Testis (tissue), 3 donors: ENCODE measurements around the gene APAF1. TPM values are rescaled to one million over a fixed set of nuclear protein-coding genes. Genes with fewer than 3 reads are reported as not detected.

Experiments used
- DNase-seq: peaks from one replicate; pipeline ENCODE4 v3.0.0-alpha.2; 2019
- H3K27ac ChIP-seq, 2 donors: fragments of 200-600 bp; sonication (generic); one replicate each; pipeline ENCODE4 v1.5.1; 2019
- H3K27me3 ChIP-seq: fragments of 200-600 bp; sonication (generic); one replicate; pipeline ENCODE4 v1.5.1; 2019
- H3K36me3 ChIP-seq: fragments of 200-600 bp; sonication (generic); one replicate; pipeline ENCODE4 v1.5.1; 2017; ENCODE audit warnings: low read depth; ENCODE audit errors: missing control alignments
- H3K4me1 ChIP-seq: fragments of 200-600 bp; sonication (generic); one replicate; pipeline ENCODE4 v1.5.1; 2019
- H3K4me3 ChIP-seq, 2 donors: fragments of 200-600 bp; sonication (generic); one replicate each; pipeline ENCODE4 v1.5.1; 2017 to 2019
- H3K9me3 ChIP-seq: fragments of 200-600 bp; sonication (generic); one replicate; pipeline ENCODE4 v1.5.1; 2017
- POLR2A ChIP-seq: fragments of 450-650 bp; IDR thresholded peaks from one replicate; pipeline ENCODE4 v1.6.1; 2017; ENCODE audit warnings: antibody characterized with exemption, mild to moderate bottlenecking, moderate library complexity
- WGBS, 2 donors: methylation state at CpG; one replicate each; pipeline ENCODE4 v1.1.5; 2018; 5-methylcytosine and 5-hydroxymethylcytosine counted together
- intact Hi-C: fragments of 100-400 bp; cut with DNase I; formaldehyde crosslinking; loops from one replicate; pipeline ENCODE4 v1.15.1; 2023; ENCODE audit warnings: low total_unique reads
- polyA plus RNA-seq: library from polyadenylated mRNA; stranded (reverse); fragments of 350-450 nt; fragmentation: Illumina TruSeq; extraction: RNeasy Lipid Tissue Mini Kit (QIAGEN cat#74804); gene quantifications from one replicate; pipeline ENCODE4 v1.2.3, GENCODE V29; 2014; ENCODE audit warnings: low read depth, low replicate concordance; ENCODE audit not compliant: insufficient read depth
- total RNA-seq, 2 donors: library from RNA; depleted of rRNA; stranded (reverse); fragments of >200 nt; gene quantifications; one replicate each; pipeline ENCODE4 v1.2.3, GENCODE V29; 2016
- TF ChIP-seq, protein P1 (sequence below), 3 experiments: fragments of 450-650 bp in 2 of 3; fragments of 200-600 bp in 1 of 3; sonication (generic) in 1 of 3; IDR thresholded peaks; one replicate each; pipeline ENCODE4 v1.5.1; 2016 to 2019; ENCODE audit warnings: antibody characterized with exemption in 3 of 3, mild to moderate bottlenecking in 2 of 3, moderate library complexity in 1 of 3

APAF1 gene
- total and polyA plus RNA-seq, 3 donors from 2014 or later = 5.8 to 11.1 (median 10.6) TPM

- Histone ChIP-seq H3K36me3 (no peaks in the 10 kb centered on the region), H3K27me3 (no peaks in the 10 kb centered on the region), H3K9me3 (no peaks in the 10 kb centered on the region), H3K4me3 (no peak overlapping the region), H3K27ac (no peak overlapping the region), H3K4me1 (no peaks in the 10 kb centered on the region)
- intact Hi-C loops = no loop called here
- 81 to 91% methylated on average over 1 of the region's 1 CpG for WGBS, 2 donors
- TF ChIP-seq, protein P1, sequence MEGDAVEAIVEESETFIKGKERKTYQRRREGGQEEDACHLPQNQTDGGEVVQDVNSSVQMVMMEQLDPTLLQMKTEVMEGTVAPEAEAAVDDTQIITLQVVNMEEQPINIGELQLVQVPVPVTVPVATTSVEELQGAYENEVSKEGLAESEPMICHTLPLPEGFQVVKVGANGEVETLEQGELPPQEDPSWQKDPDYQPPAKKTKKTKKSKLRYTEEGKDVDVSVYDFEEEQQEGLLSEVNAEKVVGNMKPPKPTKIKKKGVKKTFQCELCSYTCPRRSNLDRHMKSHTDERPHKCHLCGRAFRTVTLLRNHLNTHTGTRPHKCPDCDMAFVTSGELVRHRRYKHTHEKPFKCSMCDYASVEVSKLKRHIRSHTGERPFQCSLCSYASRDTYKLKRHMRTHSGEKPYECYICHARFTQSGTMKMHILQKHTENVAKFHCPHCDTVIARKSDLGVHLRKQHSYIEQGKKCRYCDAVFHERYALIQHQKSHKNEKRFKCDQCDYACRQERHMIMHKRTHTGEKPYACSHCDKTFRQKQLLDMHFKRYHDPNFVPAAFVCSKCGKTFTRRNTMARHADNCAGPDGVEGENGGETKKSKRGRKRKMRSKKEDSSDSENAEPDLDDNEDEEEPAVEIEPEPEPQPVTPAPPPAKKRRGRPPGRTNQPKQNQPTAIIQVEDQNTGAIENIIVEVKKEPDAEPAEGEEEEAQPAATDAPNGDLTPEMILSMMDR (IDR thresholded peaks at IDR 0.05) = no peak
- TF ChIP-seq POLR2A = no peak
- no peak for DNase-seq
Measured at GRCh38 chr12:98740751-98741150, 95.7 kb downstream of the APAF1 start.

DNA sequence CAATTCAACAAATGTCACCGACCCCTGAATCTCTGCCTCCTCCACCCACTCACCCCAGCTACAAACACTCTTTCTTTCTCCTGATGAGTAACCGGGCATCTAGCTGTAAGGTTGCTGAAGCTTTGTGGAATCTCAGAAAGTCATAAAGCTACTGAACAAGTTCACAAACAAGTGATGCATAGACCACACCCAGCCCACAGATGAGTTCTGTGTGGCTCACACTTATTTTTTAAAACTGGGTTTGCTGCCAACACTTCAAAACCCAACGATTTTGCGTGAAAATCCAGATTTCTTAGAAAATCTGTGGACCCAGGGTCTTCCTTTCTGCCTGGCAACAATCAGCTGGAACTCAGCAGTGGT lies 96.1 kb downstream of the APAF1 start:
- Histone ChIP-seq H3K9me3 (no peaks in the 10 kb centered on the region), H3K36me3 (no peaks in the 10 kb centered on the region), H3K4me1 (peaks cover 2% of the 10 kb centered on the region), H3K27me3 (no peaks in the 10 kb centered on the region), H3K4me3 (no peak overlapping the region), H3K27ac (no peak overlapping the region)
- DNase-seq = no peak
- TF ChIP-seq, protein P1 (IDR thresholded peaks at IDR 0.05) = no peak
- TF ChIP-seq POLR2A = no peak
- 96 to 100% methylated on average over 4 of the region's 4 CpGs for WGBS, 2 donors
- intact Hi-C loops = no loop called here

DNA sequence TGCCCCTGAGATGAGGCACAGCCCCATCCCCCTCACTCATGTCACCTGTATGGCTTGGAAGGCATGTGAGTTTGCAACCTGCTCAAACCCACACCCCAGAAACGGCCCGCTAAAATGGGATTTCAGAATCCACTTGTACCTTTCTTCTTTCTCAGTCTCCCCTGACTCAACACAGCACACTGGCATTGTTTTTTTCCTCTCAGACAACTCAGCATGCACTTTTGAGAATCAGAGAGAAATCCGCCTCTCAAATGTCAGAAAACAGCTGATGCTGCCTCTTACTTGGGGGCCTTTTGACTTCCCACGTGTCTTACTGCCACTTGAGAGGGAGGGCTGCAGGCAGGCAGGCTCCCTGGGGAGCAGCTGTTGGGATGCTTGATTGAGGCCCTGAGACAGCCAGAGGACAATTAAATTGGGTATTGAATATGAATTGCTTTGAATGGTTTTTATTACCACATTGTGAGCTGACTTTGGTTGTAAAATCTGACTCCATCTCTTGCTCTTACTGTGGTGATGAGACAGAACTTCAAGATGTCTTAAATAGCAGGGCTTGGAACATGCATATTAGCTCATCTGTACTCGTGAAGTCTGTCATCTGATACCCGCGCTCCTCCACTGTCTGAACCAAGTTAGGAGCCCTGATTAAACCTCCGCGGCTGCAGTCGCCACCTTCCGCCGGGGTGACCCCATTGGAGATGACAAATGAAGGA lies 96.6 kb downstream of the APAF1 start:
- TF ChIP-seq POLR2A = no peak
- TF ChIP-seq, protein P1 (IDR thresholded peaks at IDR 0.05) = no peak
- H3K36me3 ChIP-seq = no peaks in the 10 kb centered on the region
- H3K9me3 ChIP-seq = no peaks in the 10 kb centered on the region
- no peak overlapping the region for H3K27ac ChIP-seq
- H3K4me3 ChIP-seq = no peak overlapping the region
- H3K27me3 ChIP-seq = no peaks in the 10 kb centered on the region
- H3K4me1 ChIP-seq = peaks cover 3% of the 10 kb centered on the region
- DNase-seq = no peak
- intact Hi-C loops = no loop called here
- WGBS, 2 donors = 66 to 77% methylated on average over 12 of the region's 12 CpGs

DNA sequence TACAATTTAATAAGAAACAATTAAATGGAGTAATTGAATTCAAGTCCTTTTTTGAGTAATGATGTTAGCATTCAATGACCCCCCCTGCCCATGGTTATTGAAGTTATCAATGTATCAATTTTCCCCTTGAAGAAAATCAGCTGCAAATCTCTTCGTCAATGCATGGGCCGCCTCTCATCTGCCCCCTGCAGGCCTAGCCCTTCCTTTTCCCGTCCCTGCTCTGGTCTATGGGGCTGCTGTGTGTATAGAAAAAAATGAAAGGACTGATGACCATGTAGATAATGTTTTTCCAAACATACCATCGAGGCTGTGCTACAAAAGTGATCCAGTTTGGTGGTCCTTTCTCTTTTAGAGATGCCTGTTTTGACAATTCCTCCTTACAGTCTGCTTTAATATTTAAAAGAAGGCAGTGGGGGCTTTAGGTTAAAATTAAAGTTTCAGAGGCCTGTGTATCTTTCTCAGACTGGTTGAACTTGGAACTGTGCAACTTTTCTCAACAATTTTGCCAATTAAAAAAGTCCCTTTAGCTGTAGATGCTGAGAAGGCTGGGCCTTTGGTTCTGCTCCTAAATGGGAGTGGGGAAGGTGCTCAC lies 98.4 kb downstream of the APAF1 start:
- WGBS, 2 donors = 64 to 66% methylated on average over 4 of the region's 4 CpGs
- DNase-seq = no peak
- Histone ChIP-seq H3K4me3 (no peak overlapping the region), H3K9me3 (no peaks in the 10 kb centered on the region), H3K36me3 (no peaks in the 10 kb centered on the region), H3K27me3 (no peaks in the 10 kb centered on the region), H3K27ac (no peak overlapping the region), H3K4me1 (peaks cover 3% of the 10 kb centered on the region)
- TF ChIP-seq, protein P1 (IDR thresholded peaks at IDR 0.05) = peak in 2 of 3 experiments; percentile 3 to 30
- no peak for TF ChIP-seq POLR2A
- intact Hi-C loops = no loop called here

DNA sequence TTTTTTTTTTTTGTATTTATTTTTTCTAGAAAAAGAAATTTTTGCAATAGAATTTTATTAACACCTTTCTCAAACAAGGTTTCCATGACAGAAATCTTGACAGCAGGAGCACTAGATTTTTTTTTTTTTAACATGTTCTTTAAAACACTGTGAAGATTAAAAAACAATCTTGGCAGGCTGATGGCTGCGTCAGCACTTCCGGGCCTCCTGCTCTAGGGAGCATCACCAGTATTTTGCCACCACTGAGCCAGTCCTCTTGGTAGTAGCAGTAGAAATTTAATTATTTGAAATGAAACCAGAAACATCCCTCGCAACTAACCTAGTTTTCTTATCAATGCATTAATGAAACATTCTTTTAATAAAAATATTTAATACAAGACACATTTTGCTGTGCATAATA lies 99.6 kb downstream of the APAF1 start:
- no peak for TF ChIP-seq POLR2A
- TF ChIP-seq, protein P1 (IDR thresholded peaks at IDR 0.05) = no peak

More for the DNA sequence above, 99.6 kb downstream of the APAF1 start:
- H3K4me3 ChIP-seq = no peak overlapping the region
- H3K27me3 ChIP-seq = no peaks in the 10 kb centered on the region
- no peaks in the 10 kb centered on the region for H3K36me3 ChIP-seq
- DNase-seq = no peak
- H3K9me3 ChIP-seq = no peaks in the 10 kb centered on the region
- 78 to 86% methylated on average over 3 of the region's 3 CpGs for WGBS, 2 donors
- peaks cover 3% of the 10 kb centered on the region for H3K4me1 ChIP-seq
- no peak overlapping the region for H3K27ac ChIP-seq
- intact Hi-C loops = no loop called here
